Activated T-helper 17 cell treated with anti-CD3 and anti-CD28 coated beads, Interleukin-2, amount 50 U/mL, for 72 hours (primary cell): ENCODE results near the gene NEK10. TPM values are rescaled to one million over a fixed set of nuclear protein-coding genes. Genes with fewer than 3 reads are reported as not detected.
"Not testable (repeated sequence)": the region's sequence is repeated elsewhere in the genome, so short reads cannot be mapped to it uniquely, and the experiment has no call there.

Source experiments
- ATAC-seq: fragments of 150-1000 bp; cut with Tn5 transposase; replicated peaks from 2 replicates; pipeline ENCODE4 v1.10.0; 2021; ENCODE audit warnings: mild to moderate bottlenecking, moderate library complexity
- H3K27ac Mint-ChIP-seq: one replicate; pipeline ENCODE4 v1.8.0; 2022; ENCODE audit warnings: mixed read lengths
- H3K27me3 Mint-ChIP-seq: one replicate; pipeline ENCODE4 v1.8.0; 2022; ENCODE audit warnings: mixed read lengths
- H3K36me3 Mint-ChIP-seq: one replicate; pipeline ENCODE4 v1.8.0; 2022; ENCODE audit warnings: low read depth, mild to moderate bottlenecking, mixed read lengths
- H3K4me1 Mint-ChIP-seq: one replicate; pipeline ENCODE4 v1.8.0; 2022; ENCODE audit warnings: mixed read lengths
- H3K4me3 Mint-ChIP-seq: one replicate; pipeline ENCODE4 v1.8.0; 2022; ENCODE audit warnings: mild to moderate bottlenecking, mixed read lengths
- H3K9me3 Mint-ChIP-seq: one replicate; pipeline ENCODE4 v1.8.0; 2022; ENCODE audit warnings: mixed read lengths
- total RNA-seq, 2 donors: library from RNA; stranded (reverse); gene quantifications; one replicate each; pipeline ENCODE4 v1.2.3, GENCODE V29; 2022

NEK10 gene
- total RNA-seq, 2 donors from 2014 or later, result 0.61 to 1.6 TPM

DNA sequence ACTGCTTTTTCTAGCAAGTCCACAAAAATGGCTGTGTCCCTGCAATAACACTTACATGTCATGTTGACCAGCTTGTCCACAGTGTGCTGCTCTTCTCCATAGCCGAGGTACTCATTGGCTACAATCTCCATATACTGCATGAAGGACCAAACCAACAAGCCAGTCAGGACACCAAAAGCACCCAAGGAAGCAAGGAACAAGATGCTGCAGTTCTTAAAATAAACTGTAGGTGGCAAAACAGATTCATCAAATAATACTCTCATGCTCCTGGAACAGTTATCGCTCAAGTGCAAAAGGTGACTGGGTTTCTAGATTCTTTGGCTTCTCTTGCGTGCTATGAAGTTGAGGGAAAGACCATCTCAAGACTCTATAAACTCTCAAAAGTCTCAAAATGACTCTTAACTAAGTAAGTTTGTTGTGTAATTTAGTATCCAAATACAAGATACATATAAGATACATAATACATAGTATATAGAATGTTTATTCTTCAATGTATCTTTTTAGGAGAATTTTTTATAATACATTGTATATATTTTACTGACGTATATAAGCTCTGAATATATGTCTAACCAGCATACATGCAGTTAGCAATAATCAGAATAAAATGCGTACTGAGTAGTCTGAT, 57.0 kb downstream of the NEK10 start:
- no peak overlapping the region for H3K4me3 Mint-ChIP-seq
- no peak overlapping the region for H3K27ac Mint-ChIP-seq
- no peaks in the 10 kb centered on the region for H3K27me3 Mint-ChIP-seq
- H3K4me1 Mint-ChIP-seq, result no peaks in the 10 kb centered on the region
- no peaks in the 10 kb centered on the region for H3K9me3 Mint-ChIP-seq
- peak; percentile 58 for ATAC-seq
- no peaks in the 10 kb centered on the region for H3K36me3 Mint-ChIP-seq

DNA sequence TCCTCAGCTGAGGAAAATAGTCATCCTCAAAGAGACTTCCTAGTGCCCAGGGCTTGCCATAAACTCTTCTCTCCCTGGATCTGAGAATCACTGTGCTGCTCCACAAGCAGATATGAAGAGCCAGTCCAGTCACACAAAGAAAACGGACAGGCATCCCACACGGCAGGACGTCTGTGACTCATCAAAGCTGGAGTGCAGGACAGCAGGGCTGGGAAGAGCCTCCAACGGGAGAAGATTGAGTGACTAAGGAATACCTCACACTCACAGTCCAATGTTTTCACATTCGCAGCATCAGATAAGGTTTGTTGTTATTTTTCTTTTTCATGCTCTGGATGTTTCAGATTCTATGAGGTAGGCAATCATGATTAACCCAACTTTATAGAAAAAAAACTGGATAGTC, 57.8 kb downstream of the NEK10 start:
- Mint-ChIP-seq H3K27ac (no peak overlapping the region), H3K4me1 (no peaks in the 10 kb centered on the region), H3K4me3 (no peak overlapping the region), H3K36me3 (no peaks in the 10 kb centered on the region), H3K27me3 (no peaks in the 10 kb centered on the region), H3K9me3 (no peaks in the 10 kb centered on the region)
- ATAC-seq, result no peak

DNA sequence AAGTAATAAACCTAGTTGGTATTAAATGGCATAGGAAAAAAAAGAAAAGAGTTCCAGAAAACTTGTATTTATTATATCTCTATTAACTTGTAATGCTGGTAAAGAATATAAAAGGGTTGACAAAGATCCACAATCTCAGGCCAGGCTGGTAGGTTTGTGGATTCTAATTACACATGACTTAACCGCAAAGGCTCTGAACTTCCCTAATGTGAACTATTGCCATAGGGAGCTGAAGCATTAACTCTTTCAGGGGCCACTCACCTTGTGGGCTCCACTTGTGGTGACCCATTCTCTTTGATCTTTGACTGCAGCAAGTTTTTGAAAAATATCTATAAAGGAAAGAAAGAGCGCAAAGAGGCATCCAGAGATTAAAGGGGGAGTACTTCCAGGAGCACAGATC, 58.5 kb downstream of the NEK10 start:
- H3K27ac Mint-ChIP-seq, result no peak overlapping the region
- H3K9me3 Mint-ChIP-seq, result no peaks in the 10 kb centered on the region
- no peak overlapping the region for H3K4me3 Mint-ChIP-seq
- no peak for ATAC-seq
- H3K4me1 Mint-ChIP-seq, result no peaks in the 10 kb centered on the region
- H3K27me3 Mint-ChIP-seq, result no peaks in the 10 kb centered on the region
- H3K36me3 Mint-ChIP-seq, result no peaks in the 10 kb centered on the region

DNA sequence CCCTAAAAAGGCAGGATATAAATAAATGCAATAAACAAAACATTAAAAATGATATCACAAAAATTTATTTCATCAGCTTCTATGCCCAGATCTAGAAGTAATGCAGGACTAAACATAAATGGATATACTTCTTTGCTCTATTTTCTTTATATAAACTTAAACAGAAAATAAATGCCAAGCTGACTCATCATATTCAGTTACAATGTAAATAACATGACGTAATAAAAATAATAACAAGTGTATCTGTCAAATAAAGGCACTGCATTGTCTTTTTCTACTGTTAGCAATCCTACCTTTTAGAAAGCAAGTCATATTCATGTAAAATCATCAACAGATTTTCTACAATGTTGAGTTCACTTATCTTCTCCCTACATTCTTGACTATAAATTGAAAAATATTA, 61.6 kb downstream of the NEK10 start:
- H3K9me3 Mint-ChIP-seq, result no peaks in the 10 kb centered on the region

DNA sequence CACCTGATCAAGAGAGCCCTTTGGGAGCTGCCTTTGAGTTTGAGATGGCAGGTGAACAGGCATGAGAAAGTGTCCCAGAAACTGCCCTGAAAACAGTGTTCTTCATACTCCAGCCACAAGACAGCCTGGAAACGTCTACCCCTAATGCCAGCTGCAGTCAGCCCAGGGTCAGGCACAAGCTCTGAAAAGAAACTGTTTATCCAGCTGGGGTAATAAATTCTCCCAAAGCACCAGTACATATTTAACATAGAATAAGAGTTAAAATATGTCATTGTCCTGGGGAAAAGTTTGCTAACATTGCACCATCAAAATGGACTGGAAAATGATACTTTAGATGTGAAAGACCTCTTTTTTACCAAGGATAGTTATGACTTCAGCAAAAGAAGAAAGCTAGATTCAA, 66.3 kb downstream of the NEK10 start:
- no peak overlapping the region for H3K4me3 Mint-ChIP-seq
- no peaks in the 10 kb centered on the region for H3K27me3 Mint-ChIP-seq
- no peak overlapping the region for H3K27ac Mint-ChIP-seq
- H3K36me3 Mint-ChIP-seq, result peaks cover 8% of the 10 kb centered on the region
- ATAC-seq, result no peak
- no peaks in the 10 kb centered on the region for H3K4me1 Mint-ChIP-seq
- peaks cover 7% of the 10 kb centered on the region for H3K9me3 Mint-ChIP-seq

More for the DNA sequence above, 61.6 kb downstream of the NEK10 start:
- H3K36me3 Mint-ChIP-seq, result no peaks in the 10 kb centered on the region
- H3K4me1 Mint-ChIP-seq, result no peaks in the 10 kb centered on the region
- no peak for ATAC-seq
- no peak overlapping the region for H3K4me3 Mint-ChIP-seq
- H3K27ac Mint-ChIP-seq, result no peak overlapping the region
- no peaks in the 10 kb centered on the region for H3K27me3 Mint-ChIP-seq

DNA sequence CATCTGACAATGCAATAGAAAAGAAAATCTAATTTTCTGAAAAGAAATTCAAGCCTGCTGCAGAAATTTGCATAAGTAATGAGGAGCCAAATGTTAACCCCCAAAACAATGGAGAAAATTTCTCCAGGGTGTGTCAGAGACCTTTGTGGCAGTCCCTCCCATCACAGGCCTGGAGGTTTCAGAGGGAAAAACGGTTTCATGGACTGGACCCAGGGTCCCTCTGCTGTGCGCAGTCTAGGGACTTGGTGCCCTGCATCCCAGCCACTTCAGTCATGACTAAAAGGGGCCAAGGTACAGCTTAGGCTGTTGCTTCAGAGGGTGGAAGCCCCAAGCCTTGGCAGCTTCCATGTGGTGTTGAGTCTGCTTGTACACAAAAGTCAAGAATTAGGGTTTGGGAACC, 70.2 kb downstream of the NEK10 start:
- not testable (repeated sequence) for H3K9me3 Mint-ChIP-seq, H3K4me3 Mint-ChIP-seq, ATAC-seq, H3K36me3 Mint-ChIP-seq, H3K27ac Mint-ChIP-seq, H3K4me1 Mint-ChIP-seq, H3K27me3 Mint-ChIP-seq

DNA sequence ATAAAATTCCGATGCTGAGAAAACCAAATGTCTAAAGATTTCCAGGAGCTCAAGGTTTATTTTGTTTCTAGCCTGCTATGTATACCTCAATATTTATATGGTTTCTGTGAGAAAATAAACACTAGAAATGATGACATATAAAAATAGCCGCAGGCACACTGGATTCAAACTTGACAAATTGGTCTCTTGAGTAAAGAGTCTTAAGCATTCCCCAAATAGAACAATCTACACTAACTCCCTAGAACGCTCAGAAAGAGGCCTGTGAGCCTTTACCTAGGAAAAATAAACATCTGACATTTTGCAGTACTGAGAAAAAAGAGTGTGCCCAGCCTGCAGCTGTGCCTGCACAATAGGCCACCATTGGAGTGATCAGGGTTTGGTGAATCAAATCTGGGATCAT, 75.2 kb downstream of the NEK10 start:
- H3K36me3 Mint-ChIP-seq, result no peaks in the 10 kb centered on the region
- no peaks in the 10 kb centered on the region for H3K4me1 Mint-ChIP-seq
- H3K27me3 Mint-ChIP-seq, result no peaks in the 10 kb centered on the region
- no peaks in the 10 kb centered on the region for H3K9me3 Mint-ChIP-seq
- ATAC-seq, result no peak
- no peak overlapping the region for H3K4me3 Mint-ChIP-seq
- H3K27ac Mint-ChIP-seq, result no peak overlapping the region

DNA sequence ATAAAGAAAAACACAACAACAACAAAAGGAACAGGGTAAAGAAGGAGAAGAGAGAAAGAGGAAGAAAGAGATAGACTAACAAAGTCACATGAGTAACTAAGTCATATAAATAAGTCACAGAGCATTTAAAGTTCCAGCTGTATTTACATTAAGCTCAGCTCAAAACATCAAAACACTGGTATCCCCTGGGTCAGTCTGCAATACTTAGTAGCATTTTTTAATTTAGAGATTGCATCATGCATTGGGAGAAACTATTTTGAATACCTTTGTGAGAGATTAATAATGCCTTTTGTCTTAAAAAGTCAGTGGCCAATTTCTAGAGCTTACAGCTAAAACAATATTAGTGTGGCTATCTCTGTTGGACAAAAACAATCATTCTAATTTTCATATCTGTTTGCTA, 78.4 kb downstream of the NEK10 start:
- Mint-ChIP-seq H3K4me1 (no peaks in the 10 kb centered on the region), H3K27me3 (no peaks in the 10 kb centered on the region), H3K9me3 (no peaks in the 10 kb centered on the region), H3K36me3 (no peaks in the 10 kb centered on the region), H3K4me3 (no peak overlapping the region), H3K27ac (no peak overlapping the region)
- no peak for ATAC-seq

DNA sequence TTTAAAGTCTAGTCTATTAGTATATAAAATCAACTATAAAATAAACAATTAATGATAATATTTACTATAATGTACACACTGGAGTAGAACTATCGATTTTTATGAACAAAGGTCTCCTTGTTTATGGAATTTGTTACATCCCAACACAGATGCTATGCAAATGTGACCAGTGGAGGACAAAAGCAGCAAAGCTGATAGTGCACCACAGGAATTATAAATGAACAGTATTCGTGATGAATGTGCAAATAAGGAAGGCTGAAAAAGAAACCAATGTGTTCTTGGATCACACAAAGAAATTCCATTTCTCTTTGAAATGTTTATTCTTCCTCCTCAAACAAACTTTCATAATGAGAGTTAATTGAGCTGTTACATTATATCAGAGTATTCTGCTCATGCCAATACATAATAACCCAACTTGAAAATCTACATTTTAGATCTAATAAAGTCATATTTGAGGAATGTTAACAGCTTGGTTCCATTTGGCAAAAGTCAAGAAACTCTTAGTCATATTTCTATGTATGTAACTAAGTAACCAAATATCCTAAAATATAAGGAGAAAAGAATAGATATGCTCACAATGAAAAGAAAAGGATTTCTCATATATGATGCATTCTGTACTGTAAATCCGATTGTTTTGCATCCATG, 79.3 kb downstream of the NEK10 start:
- Mint-ChIP-seq H3K4me1 (no peaks in the 10 kb centered on the region), H3K4me3 (no peak overlapping the region), H3K36me3 (no peaks in the 10 kb centered on the region), H3K27ac (no peak overlapping the region), H3K27me3 (no peaks in the 10 kb centered on the region), H3K9me3 (no peaks in the 10 kb centered on the region)
- no peak for ATAC-seq

DNA sequence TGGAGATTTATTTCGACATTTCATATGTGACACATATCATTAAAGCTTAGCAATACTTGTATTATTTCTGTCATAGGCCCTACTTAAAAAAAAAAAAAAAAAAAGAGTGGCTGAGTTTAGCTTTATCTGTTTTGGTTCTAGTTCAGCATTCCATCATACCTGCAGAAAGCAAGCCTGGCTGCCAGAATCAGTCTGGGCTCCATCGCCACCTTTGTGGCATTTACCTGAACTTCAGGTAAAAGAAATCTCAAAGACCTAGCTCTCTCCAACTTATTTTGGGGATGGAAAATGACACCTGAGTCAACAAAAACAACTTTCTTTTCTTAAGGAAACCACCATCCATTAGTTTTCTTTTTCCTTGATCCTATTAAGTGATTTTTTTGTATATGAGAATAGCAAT, 82.1 kb downstream of the NEK10 start:
- H3K4me1 Mint-ChIP-seq, result no peaks in the 10 kb centered on the region

DNA sequence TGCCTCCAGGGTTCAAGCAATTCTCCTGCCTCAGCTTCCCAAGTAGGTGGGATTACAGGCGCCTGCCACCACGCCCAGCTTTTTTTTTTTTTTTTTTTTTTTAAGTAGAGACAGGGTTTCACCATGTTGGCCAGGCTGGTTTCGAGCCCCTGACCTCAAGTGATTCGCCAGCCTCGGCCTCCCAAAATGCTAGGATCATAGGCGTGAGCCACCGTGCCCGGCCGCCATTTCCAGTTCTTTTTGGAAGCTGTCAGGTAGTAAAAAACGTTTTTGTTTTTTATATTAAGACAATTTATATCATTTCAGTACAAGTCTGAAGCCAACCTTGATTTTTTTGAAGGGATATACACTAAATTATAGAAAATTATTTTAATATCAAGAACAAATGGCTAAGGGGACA, 82.7 kb downstream of the NEK10 start:
- H3K27ac Mint-ChIP-seq, H3K36me3 Mint-ChIP-seq, H3K27me3 Mint-ChIP-seq, ATAC-seq, H3K4me1 Mint-ChIP-seq, H3K9me3 Mint-ChIP-seq, H3K4me3 Mint-ChIP-seq: not testable (repeated sequence)

More for the DNA sequence above, 82.1 kb downstream of the NEK10 start:
- Mint-ChIP-seq H3K9me3 (no peaks in the 10 kb centered on the region), H3K27me3 (no peaks in the 10 kb centered on the region), H3K4me3 (no peak overlapping the region), H3K36me3 (no peaks in the 10 kb centered on the region), H3K27ac (no peak overlapping the region)
- no peak for ATAC-seq

DNA sequence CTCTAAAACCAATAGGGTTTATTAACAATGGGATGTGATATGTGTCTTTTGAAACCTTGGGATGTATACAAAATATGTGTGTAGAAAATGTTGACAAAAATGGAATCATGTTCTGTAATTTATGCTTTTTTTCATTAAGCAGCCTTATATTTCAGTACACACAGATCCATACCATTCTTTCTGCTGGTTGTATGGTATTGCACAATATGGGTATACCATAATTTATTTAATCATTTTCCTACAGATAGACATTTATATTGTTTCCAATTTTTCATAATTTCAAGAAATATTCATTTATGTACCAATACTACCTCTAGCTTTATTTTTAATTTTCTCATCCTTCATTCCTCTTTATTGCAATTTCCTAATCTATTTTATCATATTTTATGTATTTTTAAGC, 83.5 kb downstream of the NEK10 start:
- no peaks in the 10 kb centered on the region for H3K9me3 Mint-ChIP-seq
- H3K4me3 Mint-ChIP-seq, result no peak overlapping the region
- no peaks in the 10 kb centered on the region for H3K27me3 Mint-ChIP-seq
- ATAC-seq, result no peak
- no peak overlapping the region for H3K27ac Mint-ChIP-seq
- H3K36me3 Mint-ChIP-seq, result no peaks in the 10 kb centered on the region
- H3K4me1 Mint-ChIP-seq, result no peaks in the 10 kb centered on the region

DNA sequence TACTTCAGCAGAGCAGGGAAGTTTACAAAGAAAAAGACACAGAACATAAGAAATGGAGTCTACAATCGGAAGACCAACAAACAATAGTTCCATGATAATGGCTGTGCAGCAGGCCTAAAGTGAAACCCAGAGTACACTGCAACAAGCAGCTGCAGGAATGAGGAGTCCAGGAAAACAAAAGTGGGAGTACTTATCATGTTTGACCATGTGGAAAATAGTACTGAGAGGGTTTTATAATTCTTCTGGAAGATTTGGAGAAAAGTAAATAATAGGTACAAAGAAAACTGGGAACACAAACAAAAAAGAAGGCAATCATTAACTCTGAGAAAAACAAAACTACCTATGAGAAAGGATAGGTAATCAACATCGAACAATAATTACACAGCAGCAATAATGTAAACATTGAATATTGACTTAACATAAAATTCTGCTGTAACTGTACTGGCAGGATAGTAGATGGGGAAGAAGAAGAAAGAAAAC, 87.5 kb downstream of the NEK10 start:
- no peak for ATAC-seq
- Mint-ChIP-seq H3K4me3 (no peak overlapping the region), H3K4me1 (no peaks in the 10 kb centered on the region), H3K9me3 (no peaks in the 10 kb centered on the region), H3K27ac (no peak overlapping the region), H3K27me3 (no peaks in the 10 kb centered on the region), H3K36me3 (no peaks in the 10 kb centered on the region)

DNA sequence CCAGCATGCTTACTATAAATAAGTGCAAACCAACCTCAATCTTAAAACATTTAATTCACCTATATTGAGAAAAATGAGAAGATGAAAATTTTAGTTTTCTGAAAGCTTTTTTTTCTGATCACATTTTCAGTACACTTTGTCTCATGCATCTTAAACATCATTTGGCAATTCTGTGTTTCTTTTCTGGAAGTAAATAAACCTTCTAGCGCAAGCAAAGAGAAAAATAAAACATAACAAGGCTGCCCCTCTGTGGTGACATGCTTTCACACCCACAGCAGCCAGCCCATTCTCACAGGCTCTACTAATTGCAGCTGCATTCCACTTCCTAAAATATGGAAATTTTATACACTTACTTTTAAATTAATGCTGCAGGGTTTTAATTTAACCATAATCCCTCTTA, 90.1 kb downstream of the NEK10 start:
- no peaks in the 10 kb centered on the region for H3K4me1 Mint-ChIP-seq
- no peak for ATAC-seq
- no peaks in the 10 kb centered on the region for H3K36me3 Mint-ChIP-seq
- H3K27ac Mint-ChIP-seq, result no peak overlapping the region
- H3K9me3 Mint-ChIP-seq, result no peaks in the 10 kb centered on the region
- no peak overlapping the region for H3K4me3 Mint-ChIP-seq
- H3K27me3 Mint-ChIP-seq, result no peaks in the 10 kb centered on the region

DNA sequence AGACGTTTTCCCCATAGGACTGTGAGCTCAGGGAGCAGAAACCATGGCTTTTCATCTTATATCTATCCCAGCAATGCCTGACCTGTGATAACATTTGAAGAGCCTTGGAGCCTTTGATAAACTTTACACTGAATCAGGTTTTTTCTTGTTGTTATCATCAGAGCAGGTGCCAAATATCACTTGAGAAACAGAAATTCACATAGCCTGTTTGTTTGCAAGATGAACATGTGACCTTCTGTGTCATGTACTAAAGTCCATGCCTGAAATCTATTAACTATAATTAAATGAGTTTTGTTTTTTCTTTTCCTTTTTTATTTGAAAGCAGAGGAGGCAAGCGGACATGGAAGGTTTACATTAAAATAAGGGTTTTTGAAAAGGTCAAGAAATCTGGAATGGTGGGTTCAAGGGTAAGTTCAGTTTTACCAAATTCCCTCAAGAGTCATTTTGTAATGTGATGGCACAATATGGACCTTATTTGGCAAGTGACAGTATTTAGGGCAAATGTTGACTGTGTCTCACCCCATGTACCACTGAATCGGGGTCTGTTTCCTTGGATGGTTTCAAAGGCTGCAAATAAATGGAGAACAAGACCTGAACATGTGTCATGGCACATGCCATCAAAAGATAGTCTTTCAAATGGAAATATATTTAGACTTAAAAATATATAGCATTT, 90.7 kb downstream of the NEK10 start:
- no peaks in the 10 kb centered on the region for H3K4me1 Mint-ChIP-seq
- H3K9me3 Mint-ChIP-seq, result no peaks in the 10 kb centered on the region
- ATAC-seq, result no peak
- H3K27me3 Mint-ChIP-seq, result no peaks in the 10 kb centered on the region
- no peak overlapping the region for H3K27ac Mint-ChIP-seq
- no peaks in the 10 kb centered on the region for H3K36me3 Mint-ChIP-seq
- H3K4me3 Mint-ChIP-seq, result no peak overlapping the region
